Activated CD8-positive, alpha-beta memory T cell treated with anti-CD3 and anti-CD28 coated beads for 48 hours (primary cell): ENCODE data around the gene COMT.

Experiments
- DNase-seq, 3 experiments: peaks; one replicate each; pipeline ENCODE4 v3.0.0-alpha.2; 2020; ENCODE audit warnings: low read depth in 2 of 3, low spot score in 2 of 3

Gene COMT

DNA sequence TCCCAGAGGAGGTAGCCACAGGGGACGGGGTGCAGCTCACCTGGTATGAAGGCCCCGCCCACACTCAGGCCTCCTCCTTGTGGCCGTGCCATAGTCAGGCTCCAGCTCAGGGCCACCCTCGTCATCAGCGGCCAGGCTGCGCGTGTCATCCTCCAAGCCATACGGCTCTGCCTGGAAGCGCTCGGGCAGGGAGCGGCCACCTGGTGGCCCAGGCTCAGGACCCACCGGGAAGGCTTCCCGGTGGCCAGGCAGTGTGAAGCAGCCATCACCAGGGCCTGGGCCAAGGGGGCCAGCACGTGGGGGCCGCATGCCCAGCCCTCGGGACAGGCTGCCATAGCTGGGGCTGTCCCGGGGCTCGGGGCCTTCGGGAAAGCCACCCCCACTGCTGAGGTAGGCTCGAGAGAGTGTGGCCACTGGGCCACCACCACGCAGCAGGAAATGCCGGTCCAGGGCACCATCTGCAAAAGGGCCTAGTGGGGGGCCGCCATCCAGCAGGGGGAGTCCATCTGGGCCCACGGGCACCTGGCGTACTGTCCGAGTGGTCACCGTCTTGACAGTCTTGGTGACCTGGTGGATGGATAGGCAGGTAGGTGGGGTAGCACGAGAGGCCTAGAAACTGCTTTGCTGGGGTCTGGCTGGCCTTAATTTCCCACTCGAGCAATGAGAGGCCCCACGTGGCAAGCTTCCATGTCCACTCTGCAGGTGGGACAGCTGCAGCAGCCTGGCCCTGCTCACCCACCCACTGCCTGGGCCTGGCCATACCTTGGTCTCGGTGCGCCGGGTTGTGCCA, 39.8 kb downstream of the COMT start:
- DNase-seq: no peak

DNA sequence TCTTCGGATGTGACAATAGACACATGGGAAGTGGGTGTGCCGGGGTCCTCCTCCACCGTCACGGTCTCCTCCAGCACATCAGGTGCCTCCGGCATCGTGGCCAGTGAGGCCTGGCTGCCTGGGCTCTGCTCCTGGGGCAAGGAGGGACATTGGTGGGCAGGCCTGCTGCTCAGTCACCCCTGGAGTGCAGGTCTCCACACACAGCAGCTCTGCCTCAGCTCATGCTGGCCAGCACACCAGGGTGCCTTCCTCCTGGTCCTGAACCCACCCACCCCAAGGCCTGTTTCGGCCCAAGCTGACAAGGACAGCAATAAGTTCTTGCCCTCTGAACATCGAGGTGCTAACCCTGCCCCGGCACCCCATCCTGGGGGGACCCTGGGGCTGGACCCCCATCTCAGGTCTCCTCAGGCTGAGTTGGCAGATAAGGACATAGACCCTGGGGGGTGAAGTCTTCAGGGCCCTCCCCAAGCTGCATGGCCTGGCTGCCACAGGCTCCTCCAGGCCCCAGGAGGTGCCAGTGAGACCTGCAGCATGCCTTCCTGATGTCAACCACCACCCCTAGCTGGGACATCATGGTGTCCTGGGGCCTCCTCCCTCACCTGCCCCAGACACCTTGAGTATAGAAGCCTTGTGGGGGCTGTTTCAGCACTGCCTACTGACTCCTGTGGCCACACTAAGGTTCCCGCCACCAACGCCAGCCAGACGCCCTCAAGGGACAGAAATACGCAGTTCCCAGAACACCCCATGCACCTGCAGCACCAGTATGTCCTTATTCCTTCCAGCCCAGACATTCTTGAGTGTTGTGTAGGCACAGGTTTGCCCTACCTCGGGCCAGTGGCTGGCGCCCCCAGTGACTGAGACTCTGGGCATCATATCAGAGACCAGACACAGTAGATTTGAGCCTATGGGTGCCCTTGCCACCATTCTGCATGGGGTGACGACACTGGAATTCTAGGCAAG, 40.7 kb downstream of the COMT start:
- DNase-seq: no peak

DNA sequence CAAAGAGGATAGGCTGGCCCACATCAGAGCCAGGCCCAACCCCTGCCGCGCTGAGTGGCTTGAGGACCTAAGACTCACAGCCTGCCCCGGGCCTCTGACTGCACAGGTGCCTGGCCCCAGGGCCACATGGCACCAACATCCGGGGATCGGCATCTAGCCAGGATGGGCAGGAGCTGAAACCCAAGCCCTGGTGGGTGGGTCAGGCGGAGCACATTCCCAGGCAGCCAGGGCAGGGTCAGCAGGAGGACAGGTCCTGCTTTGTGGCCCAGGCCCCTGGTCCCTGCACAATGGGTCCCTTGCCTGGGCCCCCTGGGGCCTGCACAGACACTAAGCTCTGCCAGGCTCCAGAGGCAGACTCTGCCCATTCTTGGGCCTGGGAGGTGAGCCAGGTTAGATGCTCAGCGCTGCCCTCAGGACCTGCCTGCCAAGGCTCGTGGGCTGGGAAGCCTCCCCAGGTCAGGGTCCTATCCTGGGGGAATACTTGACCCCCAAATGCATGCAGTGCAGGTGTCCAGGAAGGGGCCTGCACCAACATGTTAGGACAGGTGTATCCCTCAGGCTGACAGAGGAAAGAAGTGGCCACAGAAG, 41.5 kb downstream of the COMT start:
- DNase-seq: no peak

DNA sequence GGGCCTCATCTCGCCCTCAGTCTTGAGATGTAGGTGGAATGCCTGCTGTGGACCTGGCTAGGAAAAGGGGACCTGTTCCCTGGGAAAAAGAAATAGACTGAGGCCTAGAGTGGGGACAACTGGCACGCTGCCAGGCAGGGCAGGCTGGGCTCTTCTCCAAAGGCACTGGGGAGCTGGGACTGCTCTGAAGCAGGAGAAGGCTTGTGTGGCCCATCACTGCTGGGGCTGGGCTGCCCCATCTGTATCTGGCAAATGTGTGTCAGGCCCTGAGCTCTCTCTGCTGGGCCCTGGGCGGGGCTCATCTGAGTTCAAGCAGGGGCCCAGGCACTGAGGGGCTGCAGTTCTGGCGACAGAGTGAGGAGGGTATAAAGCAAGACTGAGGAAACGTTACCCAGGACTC, 42.2 kb downstream of the COMT start:
- DNase-seq: no peak

DNA sequence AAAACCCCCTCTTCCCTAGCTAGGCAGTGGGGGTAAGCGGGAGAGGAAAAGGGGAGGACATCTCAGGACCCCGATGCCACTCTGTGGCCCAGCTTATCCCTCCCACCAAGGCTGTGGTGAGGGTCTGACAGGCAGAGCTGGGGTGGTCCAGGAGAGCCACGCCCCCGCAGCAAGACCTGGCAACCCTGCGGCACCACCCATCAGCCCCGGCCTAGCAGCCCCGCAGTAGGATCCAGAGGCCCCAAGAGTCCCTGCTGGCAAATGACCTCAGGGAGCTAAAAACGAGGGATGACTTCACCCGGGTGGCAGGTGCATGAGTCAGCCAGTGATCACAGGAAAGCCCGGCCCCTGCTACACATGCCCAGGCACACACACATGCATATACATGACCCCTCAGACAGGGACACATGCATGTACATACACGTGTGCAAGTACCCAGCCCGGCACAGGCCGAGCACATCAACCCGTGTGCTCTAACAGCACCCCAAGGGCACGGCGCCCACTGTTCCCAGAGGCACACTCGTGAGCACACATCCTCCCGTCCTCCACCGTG, 42.7 kb downstream of the COMT start:
- no peak for DNase-seq

DNA sequence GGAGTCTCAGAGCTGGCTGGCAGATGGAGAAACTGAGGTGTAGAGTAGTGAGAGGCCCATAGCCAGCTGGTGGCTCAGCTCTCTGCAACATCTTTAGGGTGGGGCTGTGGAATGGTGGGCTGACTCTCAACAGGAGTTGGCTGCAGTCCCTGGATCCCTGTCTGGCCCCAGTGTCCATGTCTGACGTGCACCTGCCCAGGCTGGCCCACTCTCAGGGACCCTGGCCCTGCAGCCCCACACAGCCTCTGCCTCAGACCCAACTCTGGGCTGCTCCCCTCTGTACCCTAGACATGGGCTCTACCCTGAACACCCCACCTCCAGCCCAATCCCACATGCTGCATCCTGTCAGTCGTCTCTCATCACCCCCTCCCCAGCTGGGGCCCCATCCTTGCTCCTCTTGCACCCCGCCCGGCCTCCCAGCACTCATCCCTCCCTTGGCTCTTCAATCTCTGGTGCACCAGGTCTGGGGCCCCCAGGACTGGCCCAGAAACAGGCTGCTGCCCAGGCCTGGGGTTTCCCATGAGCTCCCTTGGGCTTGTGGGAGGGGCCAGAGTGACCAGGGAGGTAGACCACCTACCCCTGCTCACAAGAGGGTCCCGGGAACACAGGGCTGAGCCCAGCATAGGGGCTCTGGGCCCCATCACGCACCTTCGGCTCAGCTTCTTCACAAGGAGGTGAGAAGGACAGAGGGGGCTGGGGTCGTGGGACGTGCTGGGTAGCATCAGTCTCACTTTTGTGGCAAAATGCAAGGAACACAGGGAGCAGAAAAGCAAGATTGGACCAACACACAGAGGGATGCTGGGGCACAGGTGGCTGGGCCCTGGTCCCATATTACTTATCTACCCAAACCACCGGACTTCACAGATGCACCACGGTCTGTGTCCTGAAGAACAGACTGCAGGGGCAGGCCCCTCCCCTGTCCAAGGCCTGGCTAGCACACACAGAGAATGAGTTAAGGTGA, 43.6 kb downstream of the COMT start:
- DNase-seq: no peak

DNA sequence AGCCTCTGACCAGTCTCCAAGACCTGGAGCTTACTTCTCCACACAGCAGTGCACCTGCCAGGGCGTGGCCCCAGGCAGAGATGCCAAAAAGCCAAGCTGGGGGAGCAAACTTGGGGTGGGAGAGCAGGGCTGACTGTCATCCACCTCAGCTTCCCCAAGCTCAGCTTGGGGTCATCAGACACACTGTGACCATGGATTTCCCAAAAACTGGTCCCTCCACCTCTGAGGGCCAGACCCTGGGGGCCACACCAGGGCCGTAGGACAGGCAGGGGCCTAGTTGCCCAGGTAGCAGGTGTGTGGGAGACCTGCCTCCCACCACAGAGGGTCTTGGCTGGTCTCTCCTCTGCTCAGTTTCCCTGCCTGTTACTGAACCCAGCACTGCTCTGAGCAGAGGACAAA, 44.4 kb downstream of the COMT start:
- no peak for DNase-seq

DNA sequence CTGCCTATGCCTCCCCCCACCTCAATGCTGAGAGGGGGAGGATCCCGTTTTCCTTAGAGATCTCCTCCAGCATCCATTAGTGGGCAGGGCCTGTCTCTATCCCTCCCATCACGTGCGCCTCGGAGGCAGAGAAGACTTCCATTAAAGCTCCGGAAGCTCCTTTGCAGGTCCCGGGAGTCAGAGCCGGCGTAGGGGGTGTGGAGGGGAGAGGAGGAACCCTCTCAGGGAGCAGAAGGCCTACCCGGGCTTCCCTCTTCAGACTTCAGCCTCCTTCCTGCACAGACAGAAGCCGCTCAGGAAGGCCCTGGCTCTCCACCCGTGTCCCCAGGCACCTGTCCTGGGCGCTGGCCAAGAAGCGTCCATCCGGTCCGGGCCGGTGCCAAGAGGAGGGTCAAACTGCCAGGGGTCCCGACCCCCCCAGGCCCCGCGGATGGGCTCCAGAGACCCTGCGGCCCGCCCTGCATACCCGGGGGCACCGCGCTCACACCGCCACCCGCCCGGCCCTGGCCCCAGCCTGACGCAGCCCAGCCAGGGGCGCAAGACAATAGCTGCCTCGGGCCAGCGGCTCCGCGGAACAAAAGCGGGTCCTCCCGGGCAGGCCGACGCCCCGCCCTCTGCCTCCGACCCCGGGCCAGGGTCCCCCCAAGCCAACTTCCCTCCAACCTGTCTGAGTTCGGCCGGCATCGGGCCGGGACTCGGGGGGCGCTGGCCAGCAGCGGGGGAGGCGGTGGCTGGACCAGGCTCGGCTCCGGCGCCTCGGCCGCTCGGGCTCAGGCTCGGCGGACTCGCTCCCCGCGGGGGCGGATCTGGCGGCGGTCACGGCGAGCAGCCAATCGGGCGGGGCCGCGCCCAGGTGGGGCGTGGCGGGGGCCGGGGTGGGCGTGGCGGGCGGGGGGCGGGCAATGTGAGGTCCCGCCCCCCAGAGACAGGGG, 45.1 kb downstream of the COMT start:
- peak; percentile 42 to 54 (median 53) for DNase-seq

DNA sequence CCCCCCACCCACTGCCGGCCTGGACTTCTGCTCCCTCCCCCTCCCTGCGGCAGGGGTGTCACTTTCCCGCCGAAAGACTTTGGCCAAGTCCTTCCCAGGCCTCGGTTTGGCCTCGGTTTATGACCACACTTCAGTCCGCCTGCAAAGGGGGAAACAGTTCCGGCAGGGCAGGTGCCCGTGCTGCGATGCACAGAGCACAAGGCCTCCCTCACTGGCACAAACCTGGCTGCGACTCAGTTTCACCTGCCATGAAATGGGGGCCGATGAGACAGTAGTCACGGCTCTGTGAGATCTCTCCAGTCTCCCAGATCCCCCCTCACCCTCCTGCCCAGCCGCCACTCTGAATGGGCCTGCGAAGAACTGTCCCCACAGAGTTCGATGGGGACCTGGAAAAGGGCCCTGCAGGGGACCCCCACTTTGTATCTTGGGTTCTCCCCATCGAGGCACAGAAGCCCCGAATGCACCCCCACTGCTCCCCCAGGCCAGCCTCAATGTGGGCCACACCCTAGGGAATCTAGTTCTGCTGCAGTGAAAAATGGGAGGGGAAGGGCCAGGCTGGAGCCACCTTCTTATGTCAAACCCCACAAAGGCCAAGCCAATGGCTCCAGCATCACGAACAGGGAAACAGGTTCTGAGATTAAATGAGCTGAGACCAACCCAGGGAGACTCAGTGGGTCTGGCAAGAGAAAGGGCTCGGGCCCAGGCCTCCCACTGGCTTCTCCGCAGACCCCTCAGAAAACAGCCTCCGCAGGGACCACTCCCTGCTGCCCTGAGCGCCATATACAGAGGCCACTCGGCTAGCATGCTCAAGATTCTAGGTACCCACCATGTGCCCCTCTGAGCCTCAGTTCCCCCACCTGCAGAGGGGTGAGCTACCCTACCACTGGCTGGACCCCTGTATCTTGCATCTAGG, 46.1 kb downstream of the COMT start:
- no peak for DNase-seq

DNA sequence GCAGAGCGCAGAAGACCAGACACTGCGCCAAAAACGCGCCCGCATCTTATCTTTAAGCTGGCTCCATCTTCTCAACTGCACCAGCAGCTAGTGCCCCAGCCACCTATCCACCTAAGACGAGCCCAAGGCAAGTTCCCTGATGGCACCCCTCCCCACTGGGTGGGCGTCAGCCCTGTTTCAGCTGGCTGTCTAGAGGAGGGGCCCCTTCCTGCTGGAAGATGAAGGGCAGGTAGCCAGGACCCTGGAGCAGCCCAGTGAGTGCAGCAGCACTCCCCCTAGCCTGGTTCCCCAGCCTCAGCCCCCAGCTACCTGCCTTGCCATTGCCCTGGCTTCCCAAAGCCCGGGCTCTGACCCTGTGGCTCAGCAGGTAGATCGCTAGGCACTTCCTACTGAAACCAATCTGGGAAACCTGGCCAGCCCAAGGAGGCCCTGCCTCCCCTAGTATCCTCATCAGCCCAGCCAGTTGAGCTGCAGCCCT, 46.8 kb downstream of the COMT start:
- no peak for DNase-seq

DNA sequence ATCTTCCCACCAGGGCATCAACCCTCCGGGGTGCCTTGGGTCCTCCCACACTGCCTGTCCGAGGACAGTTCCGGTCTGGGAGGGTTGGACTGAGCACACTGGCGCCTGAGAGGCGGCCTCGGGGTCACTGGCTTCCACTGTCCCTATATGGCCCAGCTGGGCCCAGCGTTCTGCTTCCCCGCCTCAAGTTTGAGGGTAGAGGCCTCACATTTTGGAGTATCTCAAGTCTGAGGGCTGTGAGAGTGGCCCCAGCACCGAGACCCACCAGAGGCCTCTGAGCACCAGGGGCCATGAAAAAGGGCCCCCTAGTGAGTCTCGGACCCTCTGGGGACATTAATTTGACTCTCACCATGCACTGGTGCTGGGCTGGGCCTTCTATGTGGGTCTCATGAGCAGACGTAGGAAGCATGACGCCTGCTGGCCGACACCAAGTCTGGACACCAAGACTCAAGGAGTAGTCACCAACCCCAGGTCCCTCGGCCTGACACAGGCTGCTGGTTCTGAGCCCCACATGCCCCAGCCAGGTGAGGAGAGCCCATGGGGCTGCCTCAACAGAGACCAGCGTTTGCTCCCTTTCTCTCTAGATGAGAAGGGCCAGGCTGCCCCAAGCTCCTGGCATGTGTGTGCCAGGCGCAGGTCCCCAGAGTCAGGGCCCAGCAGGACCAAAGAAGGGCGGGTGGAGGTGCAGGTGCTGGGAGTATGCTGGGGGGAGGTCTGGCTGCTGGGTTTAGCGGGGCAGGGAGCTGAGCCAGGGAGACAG, 47.6 kb downstream of the COMT start:
- no peak for DNase-seq

DNA sequence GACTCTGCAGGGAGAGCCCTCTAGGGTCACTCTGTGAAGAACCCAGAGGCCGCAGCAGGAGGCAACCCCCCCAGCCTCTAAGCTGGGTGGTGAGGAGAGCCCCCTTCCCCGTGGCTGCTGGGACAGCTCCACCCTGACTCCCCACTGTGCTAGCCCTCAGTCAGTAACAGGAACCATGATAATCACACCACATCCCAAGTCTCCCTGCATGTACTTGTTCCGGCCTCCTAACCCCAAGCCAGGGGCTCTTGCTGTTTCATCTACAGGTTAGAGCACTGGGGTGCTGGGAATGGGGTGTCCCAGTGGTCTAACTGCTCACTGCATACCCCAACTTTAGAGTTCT, 48.1 kb downstream of the COMT start:
- no peak for DNase-seq

DNA sequence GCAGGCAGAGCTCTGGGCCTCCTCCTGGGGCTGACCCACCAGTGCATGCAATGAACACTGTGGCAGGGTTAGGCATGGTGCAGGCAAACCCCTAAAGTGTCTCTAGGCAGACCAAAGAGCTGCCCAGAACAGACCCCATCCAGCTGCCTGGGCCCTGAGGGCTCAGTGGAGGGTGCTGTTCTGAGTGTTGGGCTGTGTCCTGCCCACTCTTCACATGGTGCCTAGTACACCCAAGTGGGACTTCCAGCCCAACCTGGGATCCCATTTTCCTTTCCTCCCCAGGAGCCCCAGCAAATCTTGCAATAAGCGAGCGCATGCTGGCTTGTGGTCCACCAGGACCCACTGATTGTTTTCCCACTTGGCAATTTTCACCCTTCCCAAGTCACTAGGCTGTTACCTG, 48.6 kb downstream of the COMT start:
- no peak for DNase-seq

DNA sequence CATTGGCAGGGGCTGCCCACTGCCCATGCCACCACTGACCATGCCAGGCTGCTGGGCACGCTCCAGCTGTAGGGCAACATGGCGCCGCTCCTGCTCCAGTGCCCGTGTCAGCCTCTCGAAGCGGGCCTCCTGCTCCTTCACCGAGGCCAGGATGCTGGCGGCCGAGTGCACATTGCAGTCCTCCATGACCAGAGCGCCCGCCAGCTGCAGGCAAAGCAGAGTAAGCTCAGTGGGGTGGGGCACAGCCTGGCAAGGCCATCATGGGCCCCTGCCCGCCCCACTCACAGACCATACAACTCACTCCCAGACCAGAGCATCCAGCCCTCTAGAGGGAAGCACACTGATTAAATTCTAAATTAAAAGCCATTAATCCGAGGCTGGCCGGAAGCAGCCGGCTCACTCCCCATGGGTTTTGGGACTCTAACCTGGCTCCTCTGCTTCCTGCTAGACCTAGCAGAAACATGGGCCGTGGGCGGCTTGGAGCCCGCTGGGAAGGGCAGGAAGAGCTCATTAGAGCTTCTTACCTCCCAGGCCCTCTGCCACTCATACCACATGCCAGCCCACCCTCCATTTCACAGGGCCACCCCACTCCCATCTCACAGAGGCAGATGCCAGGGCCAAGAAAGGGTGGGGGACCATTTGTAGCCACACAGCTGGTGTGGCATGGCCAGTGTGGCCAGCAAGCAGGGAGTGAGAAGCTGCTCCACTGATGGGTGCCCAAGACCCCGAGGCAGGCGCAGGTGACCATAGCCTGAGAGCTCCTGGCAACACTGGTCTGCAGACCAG, 49.2 kb downstream of the COMT start:
- no peak for DNase-seq

DNA sequence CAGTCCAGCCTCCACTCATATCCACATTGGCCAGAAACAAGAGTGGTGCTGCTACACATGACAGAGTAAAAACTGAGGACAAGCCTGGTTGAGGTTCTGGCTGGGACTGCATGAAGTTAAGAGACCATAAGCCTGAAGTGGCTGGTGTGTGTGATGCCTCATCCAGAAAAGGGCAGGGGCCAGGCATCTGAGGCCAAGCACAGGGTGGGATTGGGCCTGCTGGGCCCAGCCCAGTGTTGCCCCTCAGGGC, 49.7 kb downstream of the COMT start:
- DNase-seq: no peak

DNA sequence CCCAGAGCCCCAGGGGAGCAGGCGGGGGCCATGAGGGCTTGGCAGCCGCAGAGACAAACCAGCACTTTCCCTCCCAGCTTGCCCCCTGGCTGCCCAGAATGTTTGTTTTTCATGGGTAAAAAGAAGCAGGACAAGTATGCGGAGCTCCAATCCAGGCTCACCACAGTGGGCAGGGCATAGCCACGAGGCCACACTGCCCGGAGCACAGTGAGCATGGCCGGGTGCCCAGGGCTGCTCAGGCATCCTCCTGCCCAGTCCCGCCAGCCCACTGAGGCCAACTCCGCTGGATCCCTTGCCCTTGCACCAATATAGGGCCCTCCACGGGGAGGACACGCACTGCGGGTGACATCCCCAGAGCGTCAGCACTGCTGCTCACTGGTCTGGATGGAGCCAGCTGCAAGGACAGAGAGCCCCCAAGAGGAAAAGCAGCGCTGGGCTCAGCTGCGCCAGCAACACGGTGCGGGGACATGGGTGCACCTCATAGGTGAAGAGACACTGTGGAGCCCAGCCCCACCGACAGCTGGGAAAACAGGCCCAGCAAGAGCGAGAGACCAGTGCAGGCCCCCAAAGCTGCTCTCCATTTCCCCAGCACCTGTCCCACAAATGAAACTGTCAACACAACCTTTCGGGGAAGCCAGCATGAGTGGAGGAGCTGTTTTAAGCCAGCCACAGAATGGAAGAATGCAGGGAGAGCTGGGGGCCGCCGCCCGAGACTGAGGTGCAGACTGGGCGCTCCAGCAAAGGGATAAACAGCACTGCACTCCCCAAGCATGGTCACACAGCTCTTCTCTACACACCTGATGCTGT, 50.3 kb downstream of the COMT start:
- DNase-seq: no peak
